Colonic mucosa (tissue), 4 donors: ENCODE measurements around the gene HHAT. TPM values are rescaled to one million over a fixed set of nuclear protein-coding genes. Genes with fewer than 3 reads are reported as not detected.

Experiments used
- DNase-seq: peaks from one replicate; pipeline ENCODE4 v3.0.0-alpha.2; 2020
- H3K27ac ChIP-seq: fragments of 200-600 bp; one replicate; pipeline ENCODE4 v1.8.0; 2021
- H3K27me3 ChIP-seq: fragments of 200-600 bp; one replicate; pipeline ENCODE4 v1.8.0; 2021
- H3K36me3 ChIP-seq: fragments of 200-600 bp; one replicate; pipeline ENCODE4 v1.8.0; 2021
- H3K4me1 ChIP-seq: fragments of 200-600 bp; one replicate; pipeline ENCODE4 v1.8.0; 2021; ENCODE audit warnings: mild to moderate bottlenecking
- H3K4me3 ChIP-seq: fragments of 200-600 bp; one replicate; pipeline ENCODE4 v1.8.0; 2021
- H3K9ac ChIP-seq, 2 donors: one replicate each; pipeline ENCODE4 v1.7.0; 2013; ENCODE audit warnings: control low read depth in 2 of 2, low read depth in 2 of 2, low read length in 2 of 2
- H3K9me3 ChIP-seq: fragments of 200-600 bp; one replicate; pipeline ENCODE4 v1.8.0; 2021
- intact Hi-C: fragments of 100-400 bp; cut with DNase I; formaldehyde crosslinking; loops from one replicate; pipeline ENCODE4 v1.14.1; 2022
- total RNA-seq, 2 donors: library from RNA; stranded (reverse); fragmentation: NEBNext Ultra II Directional in 1 of 2; extraction: Animal tissue kit (Norgen Biotek cat#: 25700) in 1 of 2; gene quantifications; one replicate each; pipeline ENCODE4 v1.2.1, GENCODE V29; 2021
- TF ChIP-seq, protein P1 (sequence below): fragments of 200-600 bp; IDR thresholded peaks from one replicate; pipeline ENCODE4 v1.8.0; 2022; ENCODE audit warnings: antibody characterized with exemption, mild to moderate bottlenecking
- donor health status: healthy.
- donor health status: DM: no; HTN: no; CAD: no.
- donor health status: DM: no; HTN: no; CAD: no.

The HHAT gene
- total RNA-seq, 2 donors from 2014 or later, result 3.2 to 4.9 TPM

DNA sequence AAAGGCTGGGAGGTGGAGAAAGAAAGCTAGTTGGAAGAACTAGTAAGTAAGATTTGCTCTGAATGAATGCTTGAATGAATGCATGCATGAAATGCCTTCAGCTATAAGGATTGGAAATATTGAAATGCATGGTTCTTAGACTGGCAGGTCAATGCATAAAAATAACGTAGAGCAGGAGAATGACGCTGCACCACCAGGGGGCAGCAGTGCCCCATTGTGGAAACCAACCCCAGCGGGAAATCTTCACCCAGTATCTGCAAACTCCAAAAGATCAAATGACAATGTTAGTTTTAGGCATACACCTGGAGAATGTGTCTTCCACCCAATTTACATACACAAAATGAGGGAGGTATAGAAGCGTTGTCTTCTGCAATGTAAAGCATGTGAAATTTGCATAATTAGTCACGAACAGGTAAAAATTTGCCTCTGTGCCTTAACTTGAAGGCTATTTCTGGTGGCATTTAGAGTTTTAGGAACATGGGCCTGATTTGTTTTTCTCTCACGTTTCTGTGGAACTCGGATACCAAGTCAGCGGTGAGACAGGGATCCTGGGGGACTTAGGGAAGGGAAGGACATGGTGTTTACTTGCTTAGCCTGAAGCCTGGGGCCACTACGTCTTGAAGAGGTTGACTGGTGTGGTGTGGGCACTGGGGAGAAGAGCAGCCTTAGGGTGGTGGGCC is 78.6 kb downstream of the HHAT start:
- no peak overlapping the region for H3K4me3 ChIP-seq
- DNase-seq, result peak; percentile 70
- no peak overlapping the region for H3K9ac ChIP-seq
- no peaks in the 10 kb centered on the region for H3K9me3 ChIP-seq
- intact Hi-C loops, result loop anchor here (2.0 to 10.0 kb wide), 2 partner anchors 177 to 727 kb away; partner anchors contain the start of gene KCNH1
- H3K4me1 ChIP-seq, result no peaks in the 10 kb centered on the region
- no peaks in the 10 kb centered on the region for H3K36me3 ChIP-seq
- H3K27me3 ChIP-seq, result no peaks in the 10 kb centered on the region
- H3K27ac ChIP-seq, result no peak overlapping the region
- TF ChIP-seq, protein P1, sequence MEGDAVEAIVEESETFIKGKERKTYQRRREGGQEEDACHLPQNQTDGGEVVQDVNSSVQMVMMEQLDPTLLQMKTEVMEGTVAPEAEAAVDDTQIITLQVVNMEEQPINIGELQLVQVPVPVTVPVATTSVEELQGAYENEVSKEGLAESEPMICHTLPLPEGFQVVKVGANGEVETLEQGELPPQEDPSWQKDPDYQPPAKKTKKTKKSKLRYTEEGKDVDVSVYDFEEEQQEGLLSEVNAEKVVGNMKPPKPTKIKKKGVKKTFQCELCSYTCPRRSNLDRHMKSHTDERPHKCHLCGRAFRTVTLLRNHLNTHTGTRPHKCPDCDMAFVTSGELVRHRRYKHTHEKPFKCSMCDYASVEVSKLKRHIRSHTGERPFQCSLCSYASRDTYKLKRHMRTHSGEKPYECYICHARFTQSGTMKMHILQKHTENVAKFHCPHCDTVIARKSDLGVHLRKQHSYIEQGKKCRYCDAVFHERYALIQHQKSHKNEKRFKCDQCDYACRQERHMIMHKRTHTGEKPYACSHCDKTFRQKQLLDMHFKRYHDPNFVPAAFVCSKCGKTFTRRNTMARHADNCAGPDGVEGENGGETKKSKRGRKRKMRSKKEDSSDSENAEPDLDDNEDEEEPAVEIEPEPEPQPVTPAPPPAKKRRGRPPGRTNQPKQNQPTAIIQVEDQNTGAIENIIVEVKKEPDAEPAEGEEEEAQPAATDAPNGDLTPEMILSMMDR, result peak; percentile 97

DNA sequence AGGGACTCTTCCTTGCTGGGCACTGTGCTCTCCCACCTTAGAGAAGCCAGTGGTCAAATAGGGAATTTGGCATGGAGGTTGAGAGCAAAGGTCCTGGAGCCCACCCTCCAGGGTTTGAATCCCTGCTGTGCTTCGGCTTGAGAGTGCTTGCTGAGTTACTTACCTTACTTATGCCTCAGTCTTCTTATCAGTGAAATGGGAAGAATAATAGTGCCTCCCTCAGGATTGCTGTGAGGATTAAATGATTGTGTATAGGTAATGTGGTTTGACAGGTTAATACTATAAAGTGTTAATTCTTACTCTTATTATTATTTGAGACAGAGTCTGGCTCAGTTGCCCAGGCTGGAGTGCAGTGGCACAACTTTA is 79.2 kb downstream of the HHAT start:
- no peak overlapping the region for H3K9ac ChIP-seq
- no peaks in the 10 kb centered on the region for H3K36me3 ChIP-seq
- no peak overlapping the region for H3K4me3 ChIP-seq
- no peak overlapping the region for H3K27ac ChIP-seq
- H3K27me3 ChIP-seq, result no peaks in the 10 kb centered on the region
- DNase-seq, result no peak
- intact Hi-C loops, result loop anchor here (2.0 to 10.0 kb wide), 2 partner anchors 177 to 727 kb away; partner anchors contain the start of gene KCNH1
- H3K4me1 ChIP-seq, result no peaks in the 10 kb centered on the region
- no peaks in the 10 kb centered on the region for H3K9me3 ChIP-seq
- TF ChIP-seq, protein P1, result no peak

DNA sequence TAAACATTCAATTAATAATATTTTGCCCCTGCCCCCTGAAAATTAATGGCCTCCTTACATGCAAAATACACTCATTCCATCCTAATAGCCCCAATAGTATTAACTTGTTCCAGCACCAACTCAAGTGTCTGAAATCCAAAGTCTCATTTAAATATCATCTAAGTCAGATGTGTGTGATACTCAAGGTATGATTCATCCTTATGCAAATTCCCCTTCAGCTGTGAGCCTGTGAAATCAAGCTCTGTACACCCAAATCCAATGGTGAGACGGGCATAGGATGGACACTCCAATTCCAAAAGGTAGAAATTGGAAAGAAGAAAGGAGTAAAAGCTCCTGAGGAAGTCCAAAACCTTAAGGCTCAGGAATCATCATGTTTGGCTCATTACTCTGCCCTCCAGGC is 83.5 kb downstream of the HHAT start:
- intact Hi-C loops, result no loop called here

DNA sequence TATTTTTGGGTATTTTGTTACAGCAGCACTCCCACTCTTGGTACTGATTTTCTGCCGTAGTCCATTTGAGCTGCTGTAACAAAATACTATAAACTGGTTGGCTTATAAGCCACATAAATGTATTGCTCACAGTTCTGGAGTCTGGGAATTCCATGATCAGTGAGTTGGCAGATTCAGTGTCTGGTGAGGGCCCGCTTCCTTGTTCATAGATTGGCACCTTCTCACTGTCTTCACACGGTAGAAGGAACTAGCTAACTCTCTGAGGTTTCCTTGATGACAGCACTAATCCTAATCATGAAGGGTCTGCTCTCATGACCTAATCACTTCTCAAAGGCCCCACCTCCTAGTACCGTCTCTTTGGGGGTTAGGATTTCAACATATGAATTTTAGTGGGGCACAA is 85.2 kb downstream of the HHAT start:
- H3K27ac ChIP-seq, result no peak overlapping the region
- H3K9ac ChIP-seq, result no peak overlapping the region
- H3K4me3 ChIP-seq, result no peak overlapping the region
- no peaks in the 10 kb centered on the region for H3K4me1 ChIP-seq
- TF ChIP-seq, protein P1, result no peak
- no peaks in the 10 kb centered on the region for H3K27me3 ChIP-seq
- H3K9me3 ChIP-seq, result no peaks in the 10 kb centered on the region
- intact Hi-C loops, result no loop called here
- no peaks in the 10 kb centered on the region for H3K36me3 ChIP-seq
- no peak for DNase-seq

More for the DNA sequence above, 83.5 kb downstream of the HHAT start:
- Histone ChIP-seq H3K9ac (no peak overlapping the region), H3K4me3 (no peak overlapping the region), H3K36me3 (no peaks in the 10 kb centered on the region), H3K27me3 (no peaks in the 10 kb centered on the region), H3K27ac (no peak overlapping the region), H3K4me1 (no peaks in the 10 kb centered on the region), H3K9me3 (no peaks in the 10 kb centered on the region)
- TF ChIP-seq, protein P1, result no peak
- no peak for DNase-seq

DNA sequence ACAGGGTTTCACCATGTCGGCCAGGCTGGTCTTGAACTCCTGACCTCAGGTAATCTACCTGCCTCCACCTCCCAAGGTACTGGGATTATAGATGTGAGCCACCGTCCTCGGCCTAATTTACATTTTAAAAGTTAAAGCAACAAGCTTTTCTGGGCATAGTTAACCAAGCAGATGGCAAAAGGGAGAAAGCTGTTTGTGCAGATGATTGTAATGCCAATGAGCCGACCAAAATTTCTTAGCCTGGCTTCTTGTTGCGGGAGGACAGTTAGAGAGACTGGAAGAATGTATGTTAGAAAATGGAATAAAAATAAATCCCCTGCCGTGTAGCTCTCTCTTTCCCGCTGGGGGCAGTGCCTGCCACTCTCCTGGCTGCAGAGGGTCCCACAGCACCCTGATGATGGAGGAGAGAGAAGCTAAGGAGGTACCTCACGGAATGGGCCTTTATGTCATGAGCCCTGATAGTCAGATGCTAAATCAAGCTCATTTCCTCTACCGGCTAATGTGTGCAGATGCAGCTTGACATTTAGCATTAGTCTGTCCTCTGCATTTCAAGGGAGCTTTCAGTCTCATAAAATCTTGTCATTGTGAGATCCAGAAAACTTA is 87.2 kb downstream of the HHAT start:
- DNase-seq, result no peak
- TF ChIP-seq, protein P1, result no peak
- intact Hi-C loops, result no loop called here
- Histone ChIP-seq H3K4me1 (no peaks in the 10 kb centered on the region), H3K27ac (no peak overlapping the region), H3K27me3 (no peaks in the 10 kb centered on the region), H3K9ac (no peak overlapping the region), H3K4me3 (no peak overlapping the region), H3K9me3 (no peaks in the 10 kb centered on the region), H3K36me3 (no peaks in the 10 kb centered on the region)
